ENCODE data around the gene ZNF20.
A peak's percentile ranks its signal among the peaks of the same experiment; 100 is the strongest.

The ZNF20 gene

DNA sequence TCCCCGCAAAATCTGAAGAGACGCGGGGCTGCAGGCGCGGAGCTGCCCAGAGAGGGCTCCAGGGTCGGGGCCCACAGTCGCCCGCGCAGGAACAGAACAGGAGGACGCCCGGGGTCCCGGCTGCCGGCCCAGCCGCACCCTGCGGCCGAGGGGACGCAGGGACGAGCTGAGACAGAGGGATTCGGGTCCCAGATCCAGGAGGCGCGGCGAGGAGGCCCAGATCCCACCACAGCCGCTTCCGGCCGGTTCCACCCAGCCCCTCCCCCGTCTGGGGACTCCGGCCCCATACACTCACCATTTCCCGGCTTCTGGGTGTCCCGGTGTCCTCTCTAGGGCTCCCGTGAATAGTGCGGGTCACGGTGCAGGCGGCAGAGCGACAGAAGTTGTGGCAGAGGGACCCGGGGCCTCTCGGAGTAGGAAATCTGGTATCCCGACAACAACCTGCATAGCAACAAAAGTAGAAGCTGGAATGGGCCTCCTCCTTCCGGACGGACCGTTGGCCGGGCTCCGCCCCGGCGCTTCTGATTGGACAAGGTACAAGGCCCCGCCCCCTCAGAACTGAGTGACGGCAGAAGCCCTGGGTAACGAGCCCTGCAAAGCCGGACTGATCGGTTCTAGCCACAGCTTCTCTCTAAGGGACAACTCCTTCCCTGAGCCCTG, at the start of gene ZNF20:
TSS of gene ZNF20 (minus strand) at position 466 of the 660 bp plus-strand sequence. CDS start at position 298, 168 bp downstream.
- peak; percentile 97 for DNase-seq (ENCODE audit: low spot score)

DNA sequence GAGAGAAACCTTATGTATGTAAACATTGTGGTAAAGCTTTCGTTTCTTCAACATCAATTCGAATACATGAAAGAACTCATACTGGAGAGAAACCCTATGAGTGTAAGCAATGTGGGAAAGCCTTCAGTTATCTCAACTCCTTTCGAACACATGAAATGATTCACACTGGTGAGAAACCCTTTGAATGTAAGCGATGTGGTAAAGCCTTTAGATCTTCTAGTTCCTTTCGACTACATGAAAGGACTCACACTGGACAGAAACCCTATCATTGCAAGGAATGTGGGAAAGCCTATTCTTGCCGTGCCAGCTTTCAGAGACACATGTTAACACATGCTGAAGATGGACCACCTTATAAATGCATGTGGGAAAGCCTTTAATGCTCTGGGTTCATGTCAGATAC, 47.5 kb upstream of the ZNF20 start:
- no peak for DNase-seq (ENCODE audit: low spot score)

DNA sequence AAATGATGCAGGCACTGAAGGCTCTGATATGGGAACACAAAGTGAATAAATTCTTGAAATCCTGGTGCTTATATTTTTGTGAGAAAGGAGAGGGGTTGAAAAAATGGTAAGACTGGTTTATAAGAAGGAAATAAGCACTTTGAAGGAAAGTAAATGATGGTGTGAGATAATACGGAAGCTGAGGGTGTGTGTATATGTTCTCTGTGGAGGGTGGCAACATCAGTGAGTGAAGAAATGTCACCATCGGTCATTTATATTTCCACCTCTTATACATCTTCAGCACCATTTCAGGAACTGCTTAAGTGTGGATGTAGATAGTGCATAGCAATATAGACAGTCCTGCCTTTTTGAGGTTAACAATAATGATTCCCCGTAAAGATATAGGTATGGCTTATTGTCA, 40.2 kb upstream of the ZNF20 start:
- no peak for DNase-seq (ENCODE audit: low spot score)

DNA sequence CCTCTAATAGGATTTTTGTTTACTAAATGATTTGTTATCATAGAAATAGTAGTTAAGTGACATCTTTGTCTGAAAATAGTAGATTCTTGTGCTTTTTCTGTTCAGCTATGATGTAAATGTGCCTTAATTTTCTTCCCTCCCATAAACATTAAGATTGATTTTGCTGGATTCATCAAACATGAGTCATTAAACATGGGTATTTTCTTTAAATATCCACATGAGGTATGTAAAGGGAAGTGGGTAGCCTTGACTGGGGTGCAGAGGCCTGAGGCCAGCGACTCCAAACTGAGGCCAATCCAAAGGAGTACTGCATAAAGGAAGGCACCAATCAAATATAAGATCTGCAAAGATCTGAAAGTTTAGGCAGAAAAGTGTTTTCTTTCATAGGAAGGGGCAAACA, 26.5 kb upstream of the ZNF20 start:
- no peak for DNase-seq (ENCODE audit: low spot score)

DNA sequence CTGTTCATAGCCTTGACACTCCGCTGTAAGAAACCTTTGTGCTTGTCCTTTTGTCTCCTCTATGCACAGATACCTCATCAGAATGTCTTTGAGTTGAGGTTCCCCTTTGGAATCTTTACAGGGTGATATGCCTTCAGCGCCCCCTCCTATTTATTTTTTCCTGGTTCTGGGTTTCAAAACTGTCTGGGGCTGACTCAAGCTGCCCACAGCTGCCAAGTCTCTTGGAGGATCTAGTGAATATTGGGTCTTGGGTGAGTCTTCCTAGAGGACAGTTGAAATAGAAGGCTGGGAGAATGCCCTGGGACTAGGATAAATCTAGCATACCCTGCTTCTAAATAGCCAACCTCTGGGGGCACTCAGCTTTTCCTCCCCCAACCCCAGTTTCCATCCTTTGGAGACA, 23.7 kb upstream of the ZNF20 start:
- DNase-seq (ENCODE audit: low spot score): no peak

DNA sequence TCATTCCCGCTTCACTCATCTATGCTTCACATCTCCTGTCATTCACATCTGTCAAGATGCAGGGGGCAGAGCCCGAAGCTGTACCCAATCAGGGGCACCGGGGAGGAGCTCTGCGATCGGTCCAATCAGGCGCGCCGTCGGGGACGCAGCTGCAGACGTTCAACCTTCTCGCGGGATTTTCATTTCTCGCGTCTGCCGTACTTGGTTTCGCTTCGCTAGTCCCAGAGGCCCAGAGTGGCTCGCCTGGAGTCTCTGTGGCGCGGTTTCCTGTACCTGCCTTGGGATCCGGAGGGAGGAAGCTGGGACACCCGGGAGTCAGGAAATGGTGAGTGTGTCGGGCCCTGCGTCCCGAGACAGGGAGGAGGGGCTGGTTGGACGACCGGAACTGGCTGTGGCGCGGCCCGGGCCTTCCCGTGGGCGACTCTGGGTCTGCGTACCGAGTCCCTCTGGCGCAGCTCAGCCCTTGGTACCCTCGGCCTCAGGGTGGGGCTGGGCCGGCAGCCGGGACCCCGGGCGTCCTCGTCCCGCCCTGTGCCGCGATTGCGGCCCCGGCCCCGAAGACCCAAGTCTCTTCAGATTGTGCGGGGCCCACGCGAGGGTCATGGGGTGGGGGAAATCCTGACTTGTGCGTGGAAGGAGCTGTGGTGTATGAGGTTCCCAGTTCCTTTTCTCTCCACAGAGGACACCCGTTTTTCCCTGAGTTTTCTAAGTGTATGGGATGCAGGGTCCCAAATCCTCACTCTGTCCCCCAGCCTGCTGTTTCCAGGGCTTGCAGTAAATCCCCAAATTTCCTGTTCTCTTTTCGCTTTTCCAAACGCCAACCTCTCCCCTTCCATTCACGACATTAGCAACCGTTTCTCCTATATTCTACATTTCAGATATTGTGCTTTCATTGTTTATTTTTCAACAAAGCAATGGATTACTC, 23.0 kb upstream of the ZNF20 start, which contains the start of gene ZNF136:
TSS of gene ZNF136 (plus strand) at position 215 of the 925 bp plus-strand sequence. CDS start at position 323, 108 bp downstream.
- peak; percentile 98 for DNase-seq (ENCODE audit: low spot score)

DNA sequence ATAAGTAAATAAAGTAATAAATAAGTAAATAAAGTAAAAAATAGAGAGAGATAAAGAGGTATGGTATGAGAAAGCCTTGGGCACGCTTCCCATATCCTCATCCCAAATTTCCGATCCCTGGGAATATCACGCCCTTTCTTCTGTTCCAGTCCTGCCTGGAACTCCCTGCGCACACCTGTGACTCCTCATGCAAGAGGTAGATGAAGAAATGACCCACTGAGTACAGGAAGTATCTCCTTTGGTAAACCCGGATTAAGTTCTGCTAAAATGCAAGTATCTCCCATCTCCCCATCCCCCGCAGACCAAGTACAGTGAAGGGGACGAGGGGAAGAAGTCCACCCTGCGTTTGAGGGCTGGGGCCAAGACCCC, 22.3 kb upstream of the ZNF20 start:
- DNase-seq (ENCODE audit: low spot score): no peak

DNA sequence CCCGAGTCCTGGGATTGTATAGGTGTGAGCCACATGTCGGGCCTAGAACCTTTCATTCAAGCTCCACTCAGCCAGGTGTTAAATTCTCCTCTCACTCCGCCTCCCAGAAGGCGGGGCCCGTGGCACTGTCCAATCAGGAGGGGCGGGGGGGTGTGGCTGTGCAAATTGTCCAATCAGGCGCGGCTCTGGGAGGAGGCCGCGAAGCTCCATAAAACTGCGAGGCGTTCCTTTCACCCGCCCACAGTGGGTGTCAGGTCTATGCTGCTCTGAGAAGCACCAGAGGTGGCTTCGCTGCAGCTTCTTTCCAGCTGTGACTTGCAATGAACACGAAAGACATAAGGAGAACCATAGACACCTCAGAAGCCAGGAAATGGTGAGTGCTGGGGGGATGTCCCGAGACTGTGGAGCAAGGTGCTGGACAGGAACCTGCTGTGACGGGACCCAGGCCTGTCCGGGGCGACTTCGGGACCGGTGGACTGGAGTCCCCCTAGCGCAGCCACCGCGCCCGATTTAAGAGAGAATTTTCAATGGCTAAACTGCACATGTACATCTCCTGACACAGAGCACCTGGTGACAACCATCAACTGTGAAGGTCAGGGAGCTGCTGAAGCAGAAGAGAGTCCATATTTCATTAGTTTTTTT, 19.7 kb upstream of the ZNF20 start:
- DNase-seq (ENCODE audit: low spot score): peak; percentile 24

DNA sequence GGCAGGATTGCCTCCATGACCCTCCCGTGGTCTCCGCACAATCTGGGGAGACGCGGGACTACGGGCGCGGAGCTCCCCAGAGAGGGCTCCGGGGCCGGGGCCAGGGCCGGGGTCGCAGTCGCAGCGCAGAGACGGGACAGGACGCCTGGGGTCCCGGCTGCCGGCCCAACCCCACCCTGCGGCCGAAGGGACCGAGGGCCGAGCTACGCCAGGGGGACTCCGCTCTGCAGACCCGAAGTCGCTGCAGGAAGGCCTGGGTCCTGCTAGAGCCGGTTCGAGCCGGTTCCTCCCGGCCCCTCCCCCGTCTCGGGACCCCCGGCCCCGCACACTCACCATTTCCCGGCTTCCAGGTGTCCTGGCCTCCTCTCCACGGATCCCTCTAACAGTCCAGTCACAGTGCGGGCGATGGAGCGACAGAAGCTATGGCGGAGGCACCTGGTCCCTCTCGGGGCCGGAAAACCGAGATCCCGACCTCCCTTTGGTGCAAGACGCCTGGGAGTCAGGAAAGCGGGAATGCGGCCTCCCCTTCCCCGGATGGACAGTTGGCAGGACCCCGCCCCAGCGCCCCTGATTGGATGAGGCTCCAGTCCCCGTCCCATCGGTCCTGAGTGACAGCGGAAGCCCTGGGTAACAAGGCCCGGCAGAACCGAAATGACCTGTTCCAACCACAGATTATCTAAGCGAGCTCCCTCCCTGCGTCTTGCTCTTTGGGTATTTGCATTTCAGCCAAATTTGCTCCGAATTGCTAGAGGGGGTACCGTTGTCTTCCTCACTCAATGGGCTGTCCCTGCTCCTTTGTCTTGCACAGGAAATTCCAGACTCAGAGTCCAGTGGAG, 16.3 kb upstream of the ZNF20 start, which contains the start of gene ZNF625:
TSS of gene ZNF625 (minus strand) at position 512 of the 836 bp plus-strand sequence. CDS start at position 336, 176 bp downstream.
- DNase-seq (ENCODE audit: low spot score): peak; percentile 94

DNA sequence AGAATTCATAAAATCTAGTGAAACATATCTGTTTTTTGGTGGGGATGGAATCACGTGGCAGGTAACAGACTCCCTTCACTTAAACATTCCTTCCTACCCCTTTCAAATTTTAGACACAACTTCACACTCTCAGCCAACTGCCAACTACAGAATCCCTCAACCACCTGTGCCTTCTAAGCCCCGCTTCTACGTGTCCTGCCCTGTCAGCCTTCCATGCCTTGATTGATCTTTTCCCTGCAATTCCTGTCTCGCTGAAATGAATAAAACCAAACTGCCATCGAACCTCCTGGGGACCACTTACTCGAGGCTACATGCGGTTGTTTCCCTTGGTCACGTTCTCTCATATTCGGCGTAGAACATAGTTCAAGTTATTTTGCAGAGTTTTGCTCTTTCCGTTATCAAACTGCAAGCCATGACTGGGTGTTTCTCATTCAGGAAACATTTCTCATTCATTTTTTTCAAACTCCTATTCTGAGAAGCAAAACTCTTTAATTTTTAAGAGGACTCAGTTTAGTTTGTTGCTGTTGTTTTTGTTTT, 15.2 kb upstream of the ZNF20 start:
- DNase-seq (ENCODE audit: low spot score): no peak

DNA sequence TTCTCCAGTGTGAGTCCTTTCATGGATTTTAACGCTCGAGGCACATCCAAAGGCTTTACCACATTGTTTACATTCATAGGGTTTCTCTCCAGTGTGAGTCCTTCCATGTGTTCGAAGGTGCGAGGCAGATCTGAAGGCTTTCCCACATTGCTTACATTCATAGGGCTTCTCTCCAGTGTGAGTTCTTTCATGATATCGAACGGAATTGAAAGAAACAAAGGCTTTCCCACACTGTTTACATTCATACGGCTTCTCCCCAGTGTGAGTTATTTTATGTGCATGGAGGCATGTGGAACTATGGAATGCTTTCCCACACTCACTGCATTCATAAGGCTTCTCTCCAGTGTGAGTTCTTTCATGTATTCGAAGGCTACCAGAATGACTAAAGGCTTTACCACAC, 5.2 kb upstream of the ZNF20 start:
- no peak for DNase-seq (ENCODE audit: low spot score)

DNA sequence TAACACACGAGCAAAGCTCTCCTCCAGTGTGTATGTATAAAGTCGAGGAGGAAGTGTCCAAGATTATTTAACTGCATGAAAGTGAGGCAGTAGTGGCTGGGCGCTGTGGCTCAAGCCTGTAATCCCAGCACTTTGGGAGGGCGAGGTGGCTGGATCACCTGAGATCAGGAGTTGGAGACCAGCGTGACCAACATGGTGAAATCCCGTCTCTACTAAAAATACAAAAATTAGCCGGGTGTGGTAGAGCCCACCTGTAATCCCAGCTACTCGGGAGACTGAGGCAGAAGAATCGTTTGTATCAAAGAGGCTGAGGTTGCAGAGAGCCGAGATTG, 1.2 kb upstream of the ZNF20 start:
- DNase-seq (ENCODE audit: low spot score): no peak

DNA sequence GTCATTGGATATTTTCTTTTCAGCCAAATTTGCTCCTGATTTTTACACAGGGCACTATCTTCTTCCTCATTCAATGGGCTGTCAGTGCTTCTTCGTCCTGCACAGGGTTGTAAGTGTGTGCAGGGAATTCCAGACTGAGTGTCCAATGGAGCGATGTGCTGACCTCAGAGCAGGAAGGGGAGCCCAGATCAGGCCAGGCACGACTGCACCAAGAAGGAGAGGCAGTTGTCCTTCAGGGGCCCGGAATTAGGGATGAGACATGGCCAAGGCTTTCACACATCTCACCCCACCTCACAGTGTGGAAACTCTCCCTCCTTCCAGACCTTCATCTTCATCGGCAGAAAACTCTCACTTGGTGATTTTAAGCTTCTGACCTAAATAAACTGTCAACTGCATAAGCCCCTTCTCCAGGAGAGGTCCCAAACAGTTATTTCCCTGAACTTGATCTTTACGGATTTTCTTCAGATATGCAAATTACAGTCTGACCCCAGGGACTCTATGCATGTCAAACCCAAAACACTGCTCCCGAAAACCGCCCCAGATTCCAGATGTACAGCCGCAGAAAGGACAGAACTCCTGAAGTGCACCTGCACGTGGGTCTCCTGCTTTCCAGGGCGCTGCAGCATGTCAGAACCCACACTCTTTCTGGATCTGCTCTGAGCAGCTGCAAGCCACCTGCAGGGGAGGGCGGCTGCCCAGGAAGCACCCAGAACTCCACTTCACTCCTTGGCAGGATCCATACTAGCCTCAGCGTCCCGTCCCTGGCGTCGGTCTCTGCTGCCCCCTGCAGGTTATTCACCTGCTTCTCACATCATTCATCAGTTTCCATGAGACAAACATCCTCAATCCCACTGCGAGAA, 625 bp upstream of the ZNF20 start:
- peak; percentile 81 for DNase-seq (ENCODE audit: low spot score)

DNA sequence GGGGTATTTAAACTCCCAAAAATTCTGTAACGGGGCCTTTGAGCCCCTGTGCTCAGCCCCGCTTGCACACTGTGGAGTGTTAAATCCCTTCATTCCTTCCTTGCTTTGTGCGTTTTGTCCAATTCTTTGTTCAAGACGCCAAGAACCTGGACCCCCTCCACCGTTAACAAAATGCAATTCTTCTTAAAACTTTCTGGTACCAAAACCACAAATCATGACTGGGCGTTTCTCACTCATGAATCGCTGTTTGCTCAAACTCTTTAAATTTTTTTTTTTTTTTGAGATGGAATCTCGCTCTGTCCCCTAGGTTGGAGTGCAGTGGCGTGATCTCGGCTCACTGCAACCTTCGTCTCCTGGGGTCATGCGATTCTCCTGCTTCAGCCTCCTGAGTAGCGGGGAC, 881 bp downstream of the ZNF20 start:
- no peak for DNase-seq (ENCODE audit: low spot score)

DNA sequence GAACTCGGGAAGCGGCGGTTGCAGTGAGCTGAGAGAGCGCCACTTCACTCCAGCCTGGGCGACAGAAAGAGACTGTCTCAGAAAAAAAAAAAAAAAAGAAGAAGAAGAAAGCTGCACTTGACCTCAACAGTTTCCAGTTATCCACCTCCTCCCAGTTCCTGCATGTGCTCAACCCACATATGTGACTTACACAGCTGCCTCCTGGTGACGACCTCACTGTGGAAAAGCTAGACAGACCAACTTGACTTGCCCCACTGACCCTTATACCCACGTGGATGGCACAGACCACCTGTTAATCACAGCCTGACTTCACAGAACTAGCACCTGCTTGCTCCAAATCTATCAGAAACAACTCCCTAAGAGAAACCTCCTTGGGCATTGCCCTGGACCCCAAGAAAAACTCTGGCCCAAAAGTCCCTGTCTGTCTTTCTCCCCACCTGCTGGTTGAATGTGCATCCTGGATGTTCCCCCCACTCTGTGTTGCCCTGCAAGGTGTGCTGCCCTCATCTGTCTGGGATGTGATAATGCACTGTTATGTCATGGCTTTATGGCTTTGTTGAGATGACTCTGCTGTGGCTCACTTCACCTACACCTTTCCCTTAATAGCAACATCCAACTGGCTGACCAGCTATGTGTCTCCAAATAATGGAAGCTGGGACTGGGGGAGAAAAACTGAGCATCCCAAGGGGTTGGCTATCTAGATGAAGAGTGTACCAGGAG, 2.8 kb downstream of the ZNF20 start:
- no peak for DNase-seq (ENCODE audit: low spot score)

DNA sequence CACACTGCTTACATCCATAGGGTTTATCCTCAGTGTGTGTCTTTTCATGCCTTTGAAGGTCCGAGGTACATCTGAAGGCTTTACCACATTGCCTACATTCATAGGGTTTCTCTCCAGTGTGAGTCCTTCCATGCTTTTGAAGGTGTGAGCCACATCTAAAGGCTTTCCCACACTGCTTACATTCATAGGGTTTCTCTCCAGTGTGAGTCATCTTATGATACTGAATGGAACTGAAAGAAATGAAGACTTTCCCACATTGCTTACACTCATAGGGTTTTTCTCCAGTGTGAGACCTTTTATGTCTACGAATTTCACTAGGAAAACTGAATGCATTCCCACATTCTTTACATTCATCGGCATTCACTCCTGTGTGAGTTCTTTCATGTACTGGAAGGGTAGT, 7.1 kb downstream of the ZNF20 start:
- no peak for DNase-seq (ENCODE audit: low spot score)

DNA sequence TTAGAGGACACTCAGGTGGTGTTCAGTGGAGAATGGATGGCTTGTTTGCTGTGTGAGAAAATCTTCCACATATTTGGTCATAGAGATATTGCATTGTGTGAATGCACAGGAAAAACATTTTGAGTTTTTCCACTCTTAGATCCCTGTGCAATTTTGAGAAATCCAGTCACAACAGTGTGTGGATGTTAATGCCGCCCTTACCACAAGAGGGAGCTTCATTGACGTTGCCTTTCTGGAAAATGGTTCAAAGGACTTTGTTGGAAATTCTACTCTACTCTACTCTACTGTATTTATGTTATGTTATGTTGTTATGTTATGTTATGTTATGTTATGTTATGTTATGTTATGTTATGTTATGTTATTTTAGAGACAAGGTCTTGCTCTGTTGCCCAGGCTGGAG, 13.4 kb downstream of the ZNF20 start:
- peak; percentile 35 for DNase-seq (ENCODE audit: low spot score)

DNA sequence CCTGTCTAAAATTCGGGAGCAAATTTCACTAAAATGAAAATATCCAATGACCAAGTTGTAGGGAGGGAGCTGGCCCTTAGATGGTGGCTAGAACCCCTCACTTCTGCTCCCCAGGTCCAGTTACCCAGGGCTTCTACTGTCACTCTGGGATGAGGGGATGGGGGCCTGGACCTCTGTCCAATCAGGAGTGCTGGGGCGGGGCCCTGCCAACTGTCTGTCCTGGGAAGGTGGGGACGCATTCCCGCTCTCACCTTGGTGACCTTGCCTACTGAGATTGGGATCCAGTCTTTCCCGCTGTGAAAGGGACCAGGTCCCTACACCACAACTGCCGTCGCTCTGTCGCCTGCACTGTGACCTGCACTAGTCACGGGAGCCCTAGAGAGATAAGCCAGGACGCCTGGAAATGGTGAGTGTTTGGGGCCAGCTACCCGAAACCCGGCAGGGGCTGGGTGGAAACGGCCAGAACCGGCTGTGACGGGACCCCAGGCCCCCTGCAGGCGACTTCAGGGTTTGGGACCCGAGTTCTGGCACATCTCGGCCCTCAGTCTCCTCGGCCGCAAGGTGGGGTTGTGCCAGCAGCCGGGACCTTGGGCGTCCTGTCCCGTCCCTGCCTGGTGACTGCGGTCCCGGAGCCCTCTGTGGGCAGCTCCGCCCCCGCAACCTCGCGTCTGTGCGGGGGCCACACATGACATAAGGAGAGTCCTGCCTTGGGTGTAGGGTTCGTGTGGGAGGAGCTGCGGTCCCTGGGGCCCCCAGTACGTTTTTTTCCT, 22.8 kb downstream of the ZNF20 start:
- peak; percentile 35 for DNase-seq (ENCODE audit: low spot score)

DNA sequence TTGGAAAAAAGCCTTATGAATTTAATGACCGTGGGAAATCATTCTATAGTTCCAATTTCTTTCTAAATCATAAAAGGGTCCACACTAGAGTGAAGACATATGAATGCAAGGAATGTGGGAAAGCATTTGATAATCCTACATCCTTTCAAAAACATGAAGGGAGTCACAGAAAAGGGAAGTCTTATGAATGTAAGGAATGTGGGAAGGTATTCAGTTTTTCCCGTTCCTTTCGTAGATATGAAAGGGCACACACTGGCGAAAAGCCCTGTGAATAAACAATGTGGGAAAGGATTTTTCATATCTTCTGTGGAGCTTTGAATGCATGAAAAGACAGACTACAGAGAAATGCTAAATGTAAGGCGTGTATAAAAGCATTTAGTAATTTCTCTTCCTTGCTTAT, 27.0 kb downstream of the ZNF20 start:
- DNase-seq (ENCODE audit: low spot score): no peak

All from iPS-NIHi11 (cell line).